ENCODE measurements around the gene CYB561D2. TPM values are rescaled to one million over a fixed set of nuclear protein-coding genes. Genes with fewer than 3 reads are reported as not detected.
A peak's percentile ranks its signal among the peaks of the same experiment; 100 is the strongest.

CYB561D2 gene
- total and polyA plus RNA-seq, 2 of the 13 experiments (the other 11 are each of a cell fraction or from before 2014, with no cell fraction given) = 11.1 to 17.2 TPM

- TF ChIP-seq, protein P1, sequence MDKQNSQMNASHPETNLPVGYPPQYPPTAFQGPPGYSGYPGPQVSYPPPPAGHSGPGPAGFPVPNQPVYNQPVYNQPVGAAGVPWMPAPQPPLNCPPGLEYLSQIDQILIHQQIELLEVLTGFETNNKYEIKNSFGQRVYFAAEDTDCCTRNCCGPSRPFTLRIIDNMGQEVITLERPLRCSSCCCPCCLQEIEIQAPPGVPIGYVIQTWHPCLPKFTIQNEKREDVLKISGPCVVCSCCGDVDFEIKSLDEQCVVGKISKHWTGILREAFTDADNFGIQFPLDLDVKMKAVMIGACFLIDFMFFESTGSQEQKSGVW (CRISPR knock-in tag; IDR thresholded peaks at IDR 0.05; ENCODE audit: borderline replicate concordance) = no peak
- TF ChIP-seq SNAPC2 (CRISPR knock-in tag; IDR thresholded peaks at IDR 0.05) (no peak), CBX1 (IDR thresholded peaks at IDR 0.05; ENCODE audit: low read depth) (peak; percentile 26), MXD1 (CRISPR knock-in tag; IDR thresholded peaks at IDR 0.05) (peak; percentile 88), ADNP (CRISPR knock-in tag; IDR thresholded peaks at IDR 0.05) (no peak), HOMEZ (CRISPR knock-in tag; IDR thresholded peaks at IDR 0.05; ENCODE audit: low read depth) (no peak), ZNF512B (CRISPR knock-in tag; IDR thresholded peaks at IDR 0.05; ENCODE audit: borderline replicate concordance) (no peak), NR1H2 (CRISPR knock-in tag; IDR thresholded peaks at IDR 0.05; ENCODE audit: borderline replicate concordance, low read depth) (no peak; the same call in 1 of the 2 replicates), ZNF343 (CRISPR knock-in tag; IDR thresholded peaks at IDR 0.05) (peak; percentile 71), ZNF138 (CRISPR knock-in tag; IDR thresholded peaks at IDR 0.05; ENCODE audit: low read depth) (no peak; the same call in 1 of the 2 replicates), ZNF674 (CRISPR knock-in tag; IDR thresholded peaks at IDR 0.05; ENCODE audit: low read depth) (no peak; the same call in 1 of the 2 replicates), TCF12 (IDR thresholded peaks at IDR 0.05) (no peak), TCF12 (CRISPR knock-in tag; IDR thresholded peaks at IDR 0.05) (no peak), MIER2 (CRISPR knock-in tag; IDR thresholded peaks at IDR 0.05) (no peak), ARNT2 (CRISPR knock-in tag; IDR thresholded peaks at IDR 0.05; ENCODE audit: low read depth) (peak; percentile 87), KAT8 (CRISPR knock-in tag; IDR thresholded peaks at IDR 0.05) (peak; percentile 90), NCOA1 (CRISPR knock-in tag; IDR thresholded peaks at IDR 0.05) (peak; percentile 53; the same call in 1 of the 2 replicates), ZNF710 (CRISPR knock-in tag; IDR thresholded peaks at IDR 0.05; ENCODE audit: borderline replicate concordance) (no peak), NFKB2 (CRISPR knock-in tag; IDR thresholded peaks at IDR 0.05; ENCODE audit: borderline replicate concordance) (peak; percentile 71; the same call in 1 of the 2 replicates), E2F2 (CRISPR knock-in tag; IDR thresholded peaks at IDR 0.05; ENCODE audit: borderline replicate concordance) (no peak; the same call in 1 of the 2 replicates)
Measured at GRCh38 chr3:50358911-50359759, 8.5 kb downstream of the CYB561D2 start, which contains the start of gene TMEM115 (continued).
